HL-60/S4 treated with retinoic acid at 250 ng/mL for 4 days and 3 days (cell line): ENCODE measurements around the gene RNF151.
"Not testable (repeated sequence)": the region's sequence is repeated elsewhere in the genome, so short reads cannot be mapped to it uniquely, and the experiment has no call there.

ENCODE experiments used
- in situ Hi-C: fragments of 300-500 bp; cut with MboI; formaldehyde crosslinking; loops from 2 replicates; pipeline ENCODE4 v1.7.0; 2022; ENCODE audit warnings: low sequenced_read_pairs

The RNF151 gene, protein sequence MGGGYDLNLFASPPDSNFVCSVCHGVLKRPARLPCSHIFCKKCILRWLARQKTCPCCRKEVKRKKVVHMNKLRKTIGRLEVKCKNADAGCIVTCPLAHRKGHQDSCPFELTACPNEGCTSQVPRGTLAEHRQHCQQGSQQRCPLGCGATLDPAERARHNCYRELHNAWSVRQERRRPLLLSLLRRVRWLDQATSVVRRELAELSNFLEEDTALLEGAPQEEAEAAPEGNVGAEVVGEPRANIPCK

DNA sequence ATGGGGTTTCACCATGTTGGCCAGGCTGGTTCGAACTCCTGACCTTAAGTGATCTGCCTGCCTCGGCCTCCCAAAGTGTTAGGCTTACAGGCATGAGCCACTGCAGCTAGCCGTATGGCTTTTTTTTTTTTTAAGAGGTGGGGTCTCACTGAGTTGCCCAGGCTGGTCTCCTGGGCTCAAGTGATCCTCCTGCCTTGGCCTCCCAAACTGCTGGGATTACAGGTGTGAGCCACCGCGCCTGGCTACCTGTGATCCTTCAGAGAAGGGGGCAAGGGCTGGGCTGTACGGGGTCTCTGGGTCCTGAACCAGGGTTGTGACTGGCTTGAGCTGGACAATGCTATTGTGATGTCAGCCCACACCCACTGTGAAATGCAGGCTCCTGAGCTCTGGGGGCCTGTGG is at the start of gene RNF151:
RNF151 (plus strand) TSS at position 397 of the 400 bp plus-strand sequence. CDS start 26 bp downstream, outside the sequence.
- in situ Hi-C loops = no loop called here

DNA sequence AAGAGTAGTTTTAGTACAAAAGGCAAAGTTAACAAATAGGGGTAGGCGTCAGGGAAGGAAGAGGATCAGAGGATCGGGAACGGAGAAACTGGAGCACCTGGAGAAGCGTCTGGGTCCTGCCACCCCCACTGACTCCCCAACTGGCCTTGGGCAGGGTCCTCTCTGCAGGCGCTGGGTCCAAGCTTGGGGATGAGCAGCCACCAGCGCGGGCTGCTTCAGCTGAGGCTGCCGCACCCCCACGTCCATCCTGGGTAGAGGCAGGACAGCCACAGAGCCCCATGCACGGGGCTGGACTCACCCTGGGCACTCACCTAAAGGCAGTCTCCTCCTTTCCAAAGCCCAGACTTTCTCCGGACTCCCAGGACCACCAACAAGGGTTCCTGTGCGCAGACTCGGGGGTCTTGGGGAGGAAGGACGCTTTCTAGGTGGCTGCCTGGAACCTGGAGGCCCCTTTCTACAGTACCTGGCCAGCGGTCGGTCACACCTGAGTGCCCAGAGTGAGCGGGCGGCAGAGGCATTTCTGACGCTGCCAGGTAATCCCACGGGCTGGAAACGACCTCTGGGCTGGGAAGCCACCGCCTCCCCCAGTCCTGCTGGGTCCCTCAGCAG is 49.5 kb upstream of the RNF151 start:
- in situ Hi-C loops = no loop called here

DNA sequence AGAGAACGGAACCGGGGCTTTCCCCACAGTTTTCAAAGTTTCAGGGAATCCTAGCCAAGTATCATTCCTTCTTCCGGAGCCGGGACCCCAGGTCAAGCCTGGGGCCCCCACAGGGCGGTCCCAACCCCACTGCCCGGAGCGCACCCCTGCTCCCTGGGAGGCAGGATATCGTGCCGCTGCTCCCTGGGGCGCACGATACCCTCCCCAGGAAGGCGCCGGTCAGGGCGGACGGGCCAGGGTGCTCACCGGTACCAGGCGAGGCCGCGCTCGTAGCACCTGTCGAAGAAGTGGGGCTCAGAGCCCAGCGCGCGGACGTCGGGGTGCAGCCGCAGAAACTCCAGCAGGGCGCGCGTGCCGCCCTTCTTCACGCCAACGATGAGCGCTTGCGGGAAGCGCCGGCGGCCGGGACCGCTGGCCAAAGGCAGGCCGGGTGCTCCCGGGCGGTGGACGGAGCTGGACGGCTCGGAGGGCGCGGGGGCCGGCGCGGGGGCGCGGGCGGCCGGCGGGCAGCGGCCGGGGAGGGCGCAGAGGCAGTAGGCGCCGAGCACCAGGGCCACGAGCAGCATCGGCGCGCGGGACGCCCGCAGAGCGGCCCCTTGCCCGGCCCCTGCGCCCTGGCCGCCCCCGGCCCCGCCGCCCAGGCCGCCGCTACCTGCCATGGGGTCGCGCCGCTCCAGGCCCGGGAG is 48.8 kb upstream of the RNF151 start:
- in situ Hi-C loops = no loop called here

DNA sequence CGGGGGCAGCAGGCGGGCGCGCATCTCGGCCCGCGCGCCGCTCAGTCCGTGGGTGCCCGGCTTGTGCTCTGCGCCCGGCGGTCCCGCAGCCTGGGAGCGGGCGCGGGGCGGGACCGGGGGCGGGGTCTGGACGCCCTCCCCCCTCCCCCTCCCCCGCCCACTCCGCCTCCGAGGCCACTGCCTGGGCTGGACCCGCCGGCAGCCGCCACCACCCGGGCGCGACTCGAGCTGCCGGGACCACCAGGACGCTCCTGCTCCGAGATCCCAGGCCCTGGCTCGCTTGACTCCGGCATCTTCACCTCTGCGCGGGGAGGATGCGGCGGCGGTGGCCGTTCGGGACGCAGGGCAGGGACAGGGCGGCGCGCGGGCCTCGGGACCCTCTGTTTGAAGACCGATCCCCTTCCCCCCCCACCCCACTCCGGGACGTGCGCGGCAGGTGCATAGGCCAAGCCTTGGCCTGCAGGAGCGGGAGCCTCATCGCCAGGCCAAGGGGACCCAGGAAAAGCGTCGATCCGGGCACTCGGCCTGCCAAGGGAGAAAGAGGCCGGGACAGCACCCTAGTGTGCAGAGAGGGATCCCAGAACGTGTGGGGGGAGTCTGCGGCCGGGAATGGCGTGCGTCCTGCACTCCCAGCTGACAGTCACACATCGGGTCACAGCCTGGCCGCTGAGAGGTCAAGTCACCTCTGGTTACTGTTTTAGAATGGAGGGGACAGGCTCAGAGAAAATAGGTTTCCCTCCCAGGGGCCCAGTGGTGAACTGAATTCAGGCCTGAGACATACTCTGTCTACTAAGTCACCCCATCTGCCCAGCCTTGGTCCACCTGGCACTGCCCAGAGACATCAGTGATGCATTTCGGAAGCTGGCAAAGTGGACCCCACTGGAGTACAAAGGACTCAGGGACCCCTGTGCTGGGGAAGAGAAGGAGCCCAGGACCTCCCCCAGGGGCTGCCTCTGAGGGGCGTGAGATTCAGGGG is 48.0 kb upstream of the RNF151 start, which contains the start of gene HS3ST6:
HS3ST6 (minus strand) TSS at position 65 of the 976 bp plus-strand sequence. CDS start 92 bp downstream, outside the sequence.
- in situ Hi-C loops = no loop called here

DNA sequence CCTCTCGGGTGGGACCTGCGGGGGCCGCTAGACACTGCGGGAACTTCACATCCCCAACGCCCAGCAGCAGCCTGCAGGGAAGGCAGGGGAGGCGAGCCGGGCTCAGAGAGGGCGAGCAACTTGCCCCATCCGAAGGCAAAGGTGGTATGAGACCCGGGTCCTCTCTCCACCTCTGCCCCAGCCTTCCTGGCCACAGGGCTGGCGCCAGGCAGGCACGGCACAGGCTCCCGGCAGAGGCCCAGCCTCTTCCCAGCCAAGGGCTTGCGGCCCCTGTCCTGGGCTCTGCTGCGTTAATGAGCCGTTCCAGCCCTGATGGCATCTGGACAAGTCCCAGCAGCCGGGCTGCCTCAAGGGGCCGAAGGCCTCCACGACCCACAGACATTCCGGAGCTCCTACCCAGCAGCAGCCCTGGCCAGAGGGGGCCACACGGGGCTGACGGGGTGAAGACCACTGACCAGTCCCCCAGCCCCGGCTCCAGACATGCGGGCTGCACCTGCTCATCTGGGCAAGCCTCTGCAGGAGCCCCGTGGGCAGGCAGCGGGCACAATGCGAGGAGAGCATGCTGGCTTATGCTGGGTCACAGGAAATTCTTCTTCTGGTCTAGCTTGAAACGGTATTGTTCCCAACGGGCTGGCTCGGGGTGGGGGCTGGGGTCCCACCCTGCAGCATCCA is 47.2 kb upstream of the RNF151 start:
- in situ Hi-C loops = no loop called here

DNA sequence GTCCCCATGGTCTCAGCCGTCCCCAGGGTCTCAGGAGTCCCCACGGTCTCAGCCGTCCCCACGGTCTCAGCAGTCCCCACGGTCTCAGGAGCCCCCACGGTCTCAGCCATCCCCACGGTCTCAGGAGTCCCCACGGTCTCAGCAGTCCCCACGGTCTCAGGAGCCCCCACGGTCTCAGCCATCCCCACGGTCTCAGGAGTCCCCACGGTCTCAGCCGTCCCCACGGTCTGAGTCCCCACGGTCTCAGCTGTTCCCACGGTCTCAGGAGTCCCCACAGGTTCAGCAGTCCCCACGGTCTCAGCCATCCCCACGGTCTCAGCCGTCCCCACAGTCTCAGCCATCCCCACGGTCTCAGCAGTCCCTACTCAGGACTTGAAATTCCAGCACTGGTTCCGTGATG is 46.5 kb upstream of the RNF151 start:
- in situ Hi-C loops = not testable (repeated sequence)

DNA sequence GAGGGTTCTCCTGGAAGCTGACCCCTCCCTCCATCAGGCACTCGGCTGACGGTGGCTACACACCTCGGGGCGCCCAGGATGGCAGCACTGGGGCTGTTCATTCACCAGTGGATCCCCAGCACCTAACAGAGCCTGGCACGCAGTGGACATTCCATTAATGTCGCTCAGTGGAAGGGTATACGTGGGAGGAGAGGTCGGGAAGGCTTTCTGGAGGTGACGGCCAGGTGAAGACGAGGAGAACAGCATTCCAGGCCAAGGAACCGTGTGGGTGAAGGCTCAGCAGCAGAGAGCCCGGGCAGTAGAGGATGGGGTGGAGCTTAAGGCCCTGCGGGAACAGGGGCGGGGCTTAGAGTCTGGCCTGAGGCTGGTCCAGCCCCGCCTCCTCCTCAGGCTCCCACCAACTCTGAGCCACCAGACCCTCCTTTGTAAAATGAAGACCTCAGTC is 45.9 kb upstream of the RNF151 start:
- in situ Hi-C loops = no loop called here

DNA sequence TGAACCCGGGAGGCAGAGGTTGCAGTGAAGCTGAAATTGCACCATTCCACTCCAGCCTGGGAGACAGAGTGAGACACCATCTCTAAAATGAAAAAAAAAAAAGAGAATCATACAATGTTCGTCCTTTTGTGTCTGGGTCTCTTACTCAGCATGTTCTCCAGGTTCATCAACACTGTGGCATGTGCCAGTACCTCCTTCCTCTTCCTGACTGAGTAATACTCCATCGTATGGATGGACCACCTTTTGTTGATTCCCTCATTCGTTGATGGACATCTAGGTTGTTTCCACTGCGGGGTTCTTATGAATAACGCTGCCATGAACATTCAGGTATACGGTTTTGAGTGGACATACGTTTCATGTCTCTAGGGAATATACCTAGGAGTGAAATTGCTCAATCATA is 44.3 kb upstream of the RNF151 start:
- in situ Hi-C loops = no loop called here

DNA sequence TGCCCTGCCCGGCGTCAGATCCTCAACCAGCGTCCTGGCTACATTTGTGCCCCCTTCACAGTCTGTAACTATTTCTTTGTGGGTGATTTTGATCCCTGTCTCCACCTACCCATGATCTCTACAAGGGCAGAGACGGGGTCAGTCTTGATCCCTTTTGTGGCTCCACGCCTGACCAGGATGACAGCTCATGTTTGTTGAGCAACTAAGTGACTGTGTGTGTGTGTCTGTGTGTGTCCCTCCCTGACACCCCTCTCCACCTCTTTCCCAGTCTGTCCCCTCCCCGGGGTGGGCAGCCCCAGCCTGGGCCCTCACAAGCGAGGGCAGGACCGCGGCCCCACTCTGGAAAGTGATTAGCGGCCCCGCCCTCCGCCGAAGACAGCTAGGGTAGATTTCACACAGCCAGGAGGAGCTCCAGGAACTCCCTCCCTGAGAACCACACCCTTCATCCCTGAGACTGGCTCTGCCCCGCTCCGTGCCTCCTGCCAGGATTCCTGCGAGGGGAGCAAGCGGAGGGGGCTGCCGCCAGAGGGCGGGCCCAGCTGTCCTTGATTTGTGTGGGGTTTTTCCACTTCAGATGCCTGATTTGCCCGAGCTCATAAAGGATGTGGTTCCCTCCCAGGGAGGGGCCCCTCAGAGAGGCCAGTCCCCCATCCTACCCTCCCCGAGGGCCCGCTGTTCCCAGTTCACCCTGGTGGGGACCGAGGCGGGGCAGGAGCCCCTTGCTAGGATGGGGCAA is 43.2 kb upstream of the RNF151 start:
- in situ Hi-C loops = no loop called here

DNA sequence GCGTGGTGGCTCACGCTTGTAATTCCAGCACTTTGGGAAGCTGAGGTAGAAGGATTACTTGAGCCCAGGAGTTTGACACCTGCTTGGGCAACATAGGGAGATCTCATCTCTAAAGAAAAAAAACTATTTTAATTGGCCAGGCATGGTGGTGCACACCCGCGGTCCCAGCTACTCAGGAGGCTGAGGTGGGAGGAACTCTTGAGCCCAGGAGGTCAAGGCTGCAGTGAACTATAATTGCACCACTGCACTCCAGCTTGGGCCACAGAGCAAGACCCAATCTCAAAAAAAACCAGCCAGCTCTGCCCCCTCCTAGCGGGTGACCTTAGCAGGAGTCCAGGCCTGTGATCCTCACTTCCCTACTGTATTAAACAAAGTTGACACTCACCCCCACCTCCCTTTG is 42.6 kb upstream of the RNF151 start:
- in situ Hi-C loops = no loop called here

DNA sequence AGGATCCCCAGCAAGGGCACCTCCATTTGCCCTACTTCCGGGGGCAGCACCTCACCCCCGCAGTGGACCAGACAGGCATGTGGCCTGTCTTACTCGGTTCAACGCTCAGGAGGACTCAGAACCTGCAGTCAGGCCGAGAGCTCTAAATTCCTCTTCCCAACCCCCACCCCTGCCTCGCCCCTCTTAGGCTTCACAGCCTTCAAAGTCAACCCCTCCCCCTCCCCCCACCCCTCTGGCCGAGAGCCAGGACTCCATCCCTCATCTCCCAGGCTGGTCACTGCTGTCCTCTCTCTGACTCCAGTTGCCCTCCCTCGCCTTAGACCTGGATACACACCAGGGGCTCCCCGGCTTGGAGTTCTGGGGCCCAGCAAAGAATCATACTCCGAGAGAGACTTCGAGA is 40.4 kb upstream of the RNF151 start:
- in situ Hi-C loops = no loop called here

DNA sequence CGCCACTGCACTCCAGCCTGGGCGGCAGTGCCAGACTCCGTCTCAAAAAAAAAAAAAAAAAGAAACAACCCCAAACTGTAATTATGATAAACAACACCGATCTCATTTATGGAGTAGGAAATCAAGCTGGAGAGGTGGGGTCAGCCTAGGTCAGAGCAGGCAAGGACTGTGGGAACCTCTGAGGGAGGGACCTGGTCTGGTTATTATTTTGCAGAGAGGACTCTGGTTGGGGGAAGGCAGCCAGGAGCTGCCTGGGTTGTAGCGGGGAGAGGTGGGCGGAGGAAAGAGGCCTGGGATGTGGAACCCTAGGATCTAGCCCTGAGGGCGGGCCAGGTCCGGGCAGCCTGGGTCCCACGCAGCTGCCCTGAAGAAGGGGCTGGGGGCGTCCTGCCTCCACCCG is 37.6 kb upstream of the RNF151 start:
- in situ Hi-C loops = no loop called here

DNA sequence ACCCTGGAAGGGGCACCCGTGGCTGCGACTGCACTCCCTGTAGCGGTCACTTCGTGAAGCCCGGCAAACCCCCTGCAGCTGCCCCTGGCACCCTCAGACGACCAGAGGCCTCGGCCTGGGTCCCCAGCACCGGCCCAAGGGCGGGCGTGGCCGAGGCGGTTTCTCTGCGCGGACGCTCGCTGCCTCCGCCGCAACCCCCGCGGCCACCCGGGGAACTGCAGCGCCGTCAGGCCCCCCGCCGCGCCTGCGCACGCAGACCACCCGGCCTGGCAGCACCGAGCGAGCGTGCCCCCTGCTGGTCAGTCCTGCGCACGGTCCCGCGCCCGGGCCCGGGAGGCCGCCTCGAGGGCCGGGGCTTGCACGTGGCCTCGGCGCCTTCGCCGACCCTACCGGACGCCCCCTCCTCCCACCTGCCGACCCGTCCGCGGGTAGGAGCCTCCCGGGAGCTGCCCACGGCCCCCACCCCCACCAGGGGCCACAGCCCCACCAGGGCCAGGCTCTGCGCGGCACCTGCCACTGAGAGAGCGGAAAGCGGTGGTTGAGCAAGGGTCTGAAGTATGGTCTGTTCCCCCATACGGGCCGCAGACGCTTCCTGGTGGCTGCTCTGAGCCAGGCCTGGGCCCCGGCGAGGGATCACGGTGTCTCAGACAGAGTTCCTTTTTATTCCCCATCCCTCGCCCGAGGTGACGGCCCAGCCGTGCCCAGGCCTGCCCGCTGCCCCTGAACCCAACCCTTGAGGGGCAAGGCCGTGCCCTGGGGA is 36.9 kb upstream of the RNF151 start:
- in situ Hi-C loops = no loop called here

DNA sequence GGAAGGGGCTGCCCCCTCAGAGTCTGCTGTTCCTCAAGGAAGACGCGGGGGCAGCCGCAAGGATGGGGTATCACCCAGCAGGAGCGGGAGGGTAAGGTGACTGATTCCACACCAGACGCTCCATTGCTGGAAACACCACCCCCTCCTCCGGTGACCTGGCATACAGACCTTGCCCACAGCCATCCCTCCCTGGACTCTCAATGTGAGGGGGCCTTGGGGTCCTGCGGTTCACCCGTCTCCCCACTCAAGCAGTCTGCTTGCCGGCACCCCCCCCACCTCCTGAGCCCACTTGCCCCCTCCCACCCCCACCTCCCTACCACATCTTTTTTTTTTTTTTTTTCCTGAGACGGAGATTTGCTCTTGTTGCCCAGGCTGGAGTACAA is 36.3 kb upstream of the RNF151 start:
- in situ Hi-C loops = no loop called here

DNA sequence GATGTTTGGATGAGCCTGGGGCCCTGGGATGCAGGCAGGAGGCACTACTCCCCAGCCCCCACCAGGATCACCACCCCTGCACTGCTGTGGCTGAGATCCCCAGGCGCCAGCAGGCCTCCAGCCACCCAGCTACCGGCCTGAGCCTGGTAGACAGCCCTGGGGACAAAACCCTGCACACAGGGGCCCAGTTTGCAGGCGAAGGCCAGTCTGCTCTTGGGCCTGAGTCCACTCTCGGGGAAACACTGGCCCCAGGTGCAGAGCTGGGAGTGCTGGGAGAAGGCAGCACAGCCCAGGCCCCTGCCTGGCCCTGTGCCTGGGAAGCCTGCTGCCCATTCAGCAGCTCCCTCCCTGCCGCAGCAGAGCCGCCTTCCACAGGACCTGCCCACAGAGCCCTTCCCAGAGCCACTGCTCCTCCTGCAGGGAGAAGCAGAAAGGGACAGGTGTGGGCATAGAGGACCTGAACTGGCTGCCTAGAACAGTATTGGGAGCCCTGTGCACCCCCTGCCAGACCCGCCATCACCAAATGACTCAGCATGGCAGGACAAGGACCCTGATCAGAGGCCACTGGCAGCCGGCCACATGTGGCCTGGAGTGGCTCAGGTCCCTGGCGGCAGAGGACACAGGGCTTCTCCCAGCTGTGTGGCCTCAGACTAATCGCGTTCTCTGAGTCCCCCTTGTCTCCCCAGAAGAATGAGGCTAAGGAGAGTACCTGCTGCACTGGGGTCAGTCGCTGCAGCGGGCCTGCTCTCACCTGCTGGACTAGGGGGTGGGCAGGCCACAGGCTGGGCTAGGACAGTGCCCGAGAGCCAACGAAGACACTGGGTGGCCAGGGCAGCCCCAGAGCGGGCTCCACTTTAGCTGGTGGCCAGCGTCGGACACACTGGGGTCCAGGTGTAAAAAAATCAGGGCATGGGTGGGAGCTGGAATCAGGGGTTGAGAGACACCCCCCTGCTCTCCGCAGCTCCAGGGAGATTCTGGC is 34.3 kb upstream of the RNF151 start:
- in situ Hi-C loops = no loop called here

DNA sequence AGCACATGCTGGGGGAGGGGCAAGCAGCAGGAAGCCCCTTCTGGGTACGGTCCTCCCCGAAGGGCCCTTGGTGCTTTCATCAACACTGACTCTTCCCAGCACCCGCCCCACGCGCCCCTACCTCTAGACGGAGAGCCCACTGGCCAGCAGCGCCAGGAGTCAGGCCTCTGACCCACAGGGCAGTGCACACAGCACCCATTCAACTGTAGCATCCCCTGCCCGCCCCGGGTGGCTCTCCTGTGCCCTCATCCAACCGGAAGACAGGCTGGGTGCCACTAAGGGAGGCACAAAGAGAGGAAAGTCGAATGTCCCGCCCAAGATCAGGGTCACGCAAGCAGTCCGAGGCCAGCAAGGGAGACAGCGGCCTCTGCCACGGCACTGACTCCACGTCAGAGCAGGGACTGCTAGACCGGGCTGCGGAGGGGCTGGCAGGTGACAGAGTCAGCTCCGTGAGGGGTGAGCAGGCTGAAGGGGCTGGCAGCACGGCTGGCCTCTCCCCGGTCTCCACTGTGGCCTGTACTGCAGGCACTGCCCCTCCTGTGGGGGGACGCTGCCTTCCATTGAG is 33.5 kb upstream of the RNF151 start:
- in situ Hi-C loops = no loop called here

DNA sequence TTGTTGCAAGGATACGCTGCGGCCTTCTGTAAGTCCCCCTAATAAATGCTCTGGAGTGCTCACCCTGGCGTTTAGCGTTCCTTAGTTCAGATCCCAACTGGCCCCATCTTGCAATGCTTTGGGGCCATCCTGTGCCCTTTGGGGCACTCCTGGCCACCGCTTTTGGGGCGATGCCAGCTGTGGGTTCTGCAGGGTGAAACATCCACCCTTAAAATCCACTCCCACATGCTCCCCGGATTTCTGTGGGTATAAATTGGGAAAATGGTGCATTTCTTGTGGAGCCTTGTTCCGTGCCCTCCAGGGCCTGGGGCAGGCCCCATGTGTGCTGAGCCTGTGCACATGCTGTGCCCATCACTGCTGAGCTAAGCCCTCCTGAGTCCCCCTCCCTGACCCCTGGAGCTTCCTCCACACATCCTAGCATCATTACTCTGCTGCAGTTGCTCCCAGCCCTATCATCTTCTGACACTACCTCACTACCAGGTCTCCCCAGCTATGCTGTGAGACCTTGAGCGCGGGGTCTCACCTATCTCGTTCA is 29.6 kb upstream of the RNF151 start:
- in situ Hi-C loops = no loop called here
